Measurements from ENCODE around the gene NELFB.

Gene NELFB

GRCh38 chr9:137297966-137298365 lies 42.8 kb downstream of the NELFB start:
- intact Hi-C loops (cut with DNase I): loop anchor here (10.0 kb wide), 1 partner anchor 227 kb away; no protein-coding TSS in a partner anchor
- no peak for DNase-seq

- DNase-seq: peak in 1 of 10 donors; percentile 75
Observed at GRCh38 chr9:137298401-137299202, 43.5 kb downstream of the NELFB start.

GRCh38 chr9:137299203-137299565 lies 44.1 kb downstream of the NELFB start:
- intact Hi-C loops (cut with DNase I): loop anchor here (10.0 kb wide), 1 partner anchor 226 kb away; no protein-coding TSS in a partner anchor
- DNase-seq: no peak

More at GRCh38 chr9:137298401-137299202, 43.5 kb downstream of the NELFB start:
- intact Hi-C loops (cut with DNase I): loop anchor here (10.0 kb wide), 1 partner anchor 226 kb away; no protein-coding TSS in a partner anchor

GRCh38 chr9:137299938-137300337 lies 44.8 kb downstream of the NELFB start:
- DNase-seq: peak in 1 of 10 donors; percentile 78
- intact Hi-C loops (cut with DNase I): loop anchor here (10.0 kb wide), 1 partner anchor 225 kb away; no protein-coding TSS in a partner anchor

GRCh38 chr9:137300567-137301080 lies 45.5 kb downstream of the NELFB start:
- intact Hi-C loops (cut with DNase I): no loop called here
- peak in 1 of 10 donors; percentile 76 for DNase-seq

- intact Hi-C loops (cut with DNase I): no loop called here
- DNase-seq: peak in 2 of 10 donors; percentile 83 to 89
Observed at GRCh38 chr9:137301081-137301947, 46.2 kb downstream of the NELFB start.

- peak; percentile 74 to 98 (median 88) for DNase-seq
- intact Hi-C loops (cut with DNase I): no loop called here
Observed at GRCh38 chr9:137302118-137302448, 47.0 kb downstream of the NELFB start, which contains the start of gene NRARP. TSS of gene NRARP (minus strand) at chr9:137302271. CDS start at chr9:137301928, 343 bp downstream.

- intact Hi-C loops (cut with DNase I): no loop called here
- peak in 2 of 10 donors; percentile 65 to 87 for DNase-seq
Observed at GRCh38 chr9:137302449-137303150, 47.5 kb downstream of the NELFB start.

- peak in 1 of 10 donors; percentile 60 for DNase-seq
- intact Hi-C loops (cut with DNase I): no loop called here
Observed at GRCh38 chr9:137303151-137303892, 48.2 kb downstream of the NELFB start.

- peak in 2 of 10 donors; percentile 59 to 90 for DNase-seq
- intact Hi-C loops (cut with DNase I): no loop called here
Observed at GRCh38 chr9:137303893-137304382, 48.8 kb downstream of the NELFB start.

GRCh38 chr9:137304383-137305059 lies 49.4 kb downstream of the NELFB start:
- intact Hi-C loops (cut with DNase I): no loop called here
- DNase-seq: peak in 2 of 10 donors; percentile 70 to 75

GRCh38 chr9:137305060-137305797 lies 50.1 kb downstream of the NELFB start:
- peak in 9 of 10 donors; percentile 46 to 95 (median 70) for DNase-seq
- intact Hi-C loops (cut with DNase I): no loop called here

GRCh38 chr9:137305798-137306065 lies 50.6 kb downstream of the NELFB start:
- intact Hi-C loops (cut with DNase I): no loop called here
- DNase-seq: no peak

- peak in 3 of 10 donors; percentile 72 to 80 (median 77) for DNase-seq
- intact Hi-C loops (cut with DNase I): no loop called here
Observed at GRCh38 chr9:137306066-137306849, 51.1 kb downstream of the NELFB start.

GRCh38 chr9:137306850-137307254 lies 51.7 kb downstream of the NELFB start:
- intact Hi-C loops (cut with DNase I): no loop called here
- peak in 3 of 10 donors; percentile 66 to 83 (median 78) for DNase-seq

GRCh38 chr9:137307255-137308056 lies 52.3 kb downstream of the NELFB start:
- intact Hi-C loops (cut with DNase I): no loop called here
- peak in 3 of 10 donors; percentile 70 to 85 (median 83) for DNase-seq
